Upper lobe of left lung (tissue), 6 donors: ENCODE data around the gene AASDH. TPM values are rescaled to one million over a fixed set of nuclear protein-coding genes. Genes with fewer than 3 reads are reported as not detected.
A peak's percentile ranks its signal among the peaks of the same experiment; 100 is the strongest.

Source experiments
- ATAC-seq, 2 donors: fragments of 200-7000 bp; cut with Tn5 transposase; one replicate each; pipeline ENCODE4 v1.9.1; 2022; ENCODE audit warnings: mild to moderate bottlenecking in 2 of 2, moderate library complexity in 2 of 2; ENCODE audit not compliant: low FRiP score in 2 of 2
- DNase-seq, 2 donors: peaks; one replicate each; pipeline ENCODE4 v3.0.0-alpha.2; 2019 to 2020
- H3K27ac ChIP-seq, 4 donors: fragments of 200-600 bp; sonication (generic); one replicate each; pipeline ENCODE4 v1.5.1; 2016 to 2019
- H3K27me3 ChIP-seq, 4 donors: fragments of 200-600 bp; sonication (generic); one replicate each; pipeline ENCODE4 v1.5.1; 2017 to 2019
- H3K36me3 ChIP-seq, 4 donors: fragments of 200-600 bp; sonication (generic); one replicate each; pipeline ENCODE4 v1.5.1; 2016 to 2019
- H3K4me1 ChIP-seq, 4 donors: fragments of 200-600 bp; sonication (generic); one replicate each; pipeline ENCODE4 v1.5.1; 2018 to 2019
- H3K4me3 ChIP-seq, 4 donors: fragments of 200-600 bp; sonication (generic); one replicate each; pipeline ENCODE4 v1.5.1; 2017 to 2019; ENCODE audit warnings: mild to moderate bottlenecking in 2 of 4, moderate library complexity in 1 of 4
- H3K9me3 ChIP-seq, 4 donors: fragments of 200-600 bp; sonication (generic); one replicate each; pipeline ENCODE4 v1.5.1; 2018 to 2019
- CTCF ChIP-seq, 6 experiments: fragments of 450-650 bp in 4 of 6; fragments of 200-600 bp in 2 of 6; sonication (generic) in 2 of 6; IDR thresholded peaks; one replicate each; pipeline ENCODE4 v1.5.1; 2016 to 2019; ENCODE audit warnings: antibody characterized with exemption in 6 of 6
- EP300 ChIP-seq, 4 donors: sonication (generic); formaldehyde crosslinking; IDR thresholded peaks; one replicate each; pipeline ENCODE4 v1.5.1; 2017; ENCODE audit warnings: antibody characterized with exemption in 4 of 4, control low read depth in 2 of 4
- POLR2A ChIP-seq, 4 donors: fragments of 450-650 bp; IDR thresholded peaks; one replicate each; pipeline ENCODE4 v1.5.1; 2016 to 2017; ENCODE audit warnings: antibody characterized with exemption in 4 of 4, mild to moderate bottlenecking in 2 of 4
- POLR2AphosphoS5 ChIP-seq, 2 donors: sonication (generic); formaldehyde crosslinking; IDR thresholded peaks; one replicate each; pipeline ENCODE4 v1.5.1; 2017; ENCODE audit warnings: antibody characterized with exemption in 2 of 2
- WGBS, 2 donors: methylation state at CpG; one replicate each; pipeline ENCODE4 v1.1.5; 2017 to 2018; 5-methylcytosine and 5-hydroxymethylcytosine counted together
- total RNA-seq, 6 donors: library from RNA; depleted of rRNA in 4 of 6; stranded (reverse); fragments of >200 nt in 4 of 6; gene quantifications; one replicate each; pipeline versions ENCODE4 v1.1.0 to v1.2.1, GENCODE V29; 2016 to 2021
- donor health status: DM: no; HTN: no; CAD: no; lungs with moderate emphysema.
- donor health status: DM: no; HTN: yes; CAD: no; lungs with severe emphysema.

Gene AASDH
- total RNA-seq, 6 donors from 2014 or later = 7.1 to 32.5 (median 9.5) TPM

DNA sequence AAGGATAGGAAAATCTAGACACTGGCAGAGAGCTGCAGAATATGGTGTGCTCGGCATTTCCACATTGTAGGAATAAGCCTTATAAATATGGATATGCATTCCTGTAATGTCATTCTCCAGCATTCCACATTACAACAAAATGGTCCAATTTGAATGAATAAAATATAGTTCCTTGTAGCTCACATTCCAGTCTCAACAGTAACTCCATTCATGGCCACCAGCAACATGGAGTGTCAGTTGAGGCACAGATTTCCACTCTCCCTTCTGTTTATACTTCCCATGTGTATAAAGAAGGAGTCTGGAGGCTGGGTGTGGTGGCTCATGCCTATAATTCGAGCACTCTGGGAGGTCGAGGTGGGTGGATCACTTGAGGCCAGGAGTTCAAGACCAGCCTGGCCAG lies 84.5 kb downstream of the AASDH start:
- H3K27me3 ChIP-seq = no peaks in the 10 kb centered on the region
- DNase-seq (no peak), ATAC-seq (no peak)
- no peaks in the 10 kb centered on the region for H3K36me3 ChIP-seq
- H3K4me3 ChIP-seq = no peak overlapping the region
- 37 to 73% methylated on average over 2 to 3 of the region's 3 CpGs for WGBS, 2 donors
- no peaks in the 10 kb centered on the region for H3K9me3 ChIP-seq
- peaks cover 0 to 10% (median 6%) of the 10 kb centered on the region in 4 donors for H3K4me1 ChIP-seq
- TF ChIP-seq EP300 (IDR thresholded peaks at IDR 0.05) = no peak
- no peak overlapping the region for H3K27ac ChIP-seq

GRCh38 chr4:56301997-56302496 lies 85.2 kb downstream of the AASDH start:
- Histone ChIP-seq H3K27me3 (no peaks in the 10 kb centered on the region), H3K4me3 (no peak overlapping the region), H3K9me3 (no peaks in the 10 kb centered on the region), H3K4me1 (peaks cover 0 to 10% (median 6%) of the 10 kb centered on the region in 4 donors), H3K27ac (no peak overlapping the region), H3K36me3 (no peaks in the 10 kb centered on the region)
- ATAC-seq (no peak), DNase-seq (no peak)
- 76 to 86% methylated on average over 7 to 8 of the region's 8 CpGs for WGBS, 2 donors
- TF ChIP-seq POLR2A (IDR thresholded peaks at IDR 0.05) (no peak), CTCF (IDR thresholded peaks at IDR 0.05) (no peak), POLR2AphosphoS5 (IDR thresholded peaks at IDR 0.05) (no peak), EP300 (IDR thresholded peaks at IDR 0.05) (no peak)

- ATAC-seq = peak; percentile 86 to 93
- Histone ChIP-seq H3K9me3 (no peaks in the 10 kb centered on the region), H3K4me1 (peaks cover 0 to 11% (median 6%) of the 10 kb centered on the region in 4 donors)
Measured at GRCh38 chr4:56301181-56301996, 85.9 kb downstream of the AASDH start.

GRCh38 chr4:56298236-56298635 lies 89.1 kb downstream of the AASDH start:
- no peaks in the 10 kb centered on the region for H3K27me3 ChIP-seq
- TF ChIP-seq POLR2A (IDR thresholded peaks at IDR 0.05) (no peak), CTCF (IDR thresholded peaks at IDR 0.05) (no peak), POLR2AphosphoS5 (IDR thresholded peaks at IDR 0.05) (no peak), EP300 (IDR thresholded peaks at IDR 0.05) (no peak)
- no peaks in the 10 kb centered on the region for H3K36me3 ChIP-seq
- no peaks in the 10 kb centered on the region for H3K9me3 ChIP-seq
- no peak for ATAC-seq
- DNase-seq = no peak
- H3K27ac ChIP-seq = no peak overlapping the region
- 77 to 86% methylated on average over 3 of the region's 3 CpGs for WGBS, 2 donors
- H3K4me1 ChIP-seq = peaks cover 0 to 15% (median 6%) of the 10 kb centered on the region in 4 donors
- H3K4me3 ChIP-seq = no peak overlapping the region

More at GRCh38 chr4:56301181-56301996, 85.9 kb downstream of the AASDH start:
- H3K36me3 ChIP-seq = no peaks in the 10 kb centered on the region
- peak in 1 of 2 donors; percentile 56 for DNase-seq
- no peaks in the 10 kb centered on the region for H3K27me3 ChIP-seq
- TF ChIP-seq CTCF (IDR thresholded peaks at IDR 0.05) (peak; percentile 36 to 69 (median 64)), EP300 (IDR thresholded peaks at IDR 0.05) (no peak)
- no peak overlapping the region for H3K4me3 ChIP-seq
- H3K27ac ChIP-seq = no peak overlapping the region
- 36 to 43% methylated on average over 10 of the region's 10 CpGs for WGBS, 2 donors

- DNase-seq = no peak
- no peak for TF ChIP-seq EP300 (IDR thresholded peaks at IDR 0.05)
- TF ChIP-seq POLR2A (IDR thresholded peaks at IDR 0.05) = no peak
- TF ChIP-seq CTCF (IDR thresholded peaks at IDR 0.05) = no peak
- no peak for TF ChIP-seq POLR2AphosphoS5 (IDR thresholded peaks at IDR 0.05)
- Histone ChIP-seq H3K9me3 (no peaks in the 10 kb centered on the region), H3K4me3 (no peak overlapping the region), H3K27ac (no peak overlapping the region), H3K27me3 (no peaks in the 10 kb centered on the region), H3K4me1 (peaks cover 0 to 15% (median 6%) of the 10 kb centered on the region in 4 donors), H3K36me3 (no peaks in the 10 kb centered on the region)
- 76 to 81% methylated on average over 2 of the region's 2 CpGs for WGBS, 2 donors
- ATAC-seq = no peak
Measured at GRCh38 chr4:56297776-56298175, 89.5 kb downstream of the AASDH start.
